ENCODE results near the gene DIO3. TPM values are rescaled to one million over a fixed set of nuclear protein-coding genes. Genes with fewer than 3 reads are reported as not detected.

Gene DIO3
- total RNA-seq, 1 experiment from 2014 or later: 4.9 TPM

DNA sequence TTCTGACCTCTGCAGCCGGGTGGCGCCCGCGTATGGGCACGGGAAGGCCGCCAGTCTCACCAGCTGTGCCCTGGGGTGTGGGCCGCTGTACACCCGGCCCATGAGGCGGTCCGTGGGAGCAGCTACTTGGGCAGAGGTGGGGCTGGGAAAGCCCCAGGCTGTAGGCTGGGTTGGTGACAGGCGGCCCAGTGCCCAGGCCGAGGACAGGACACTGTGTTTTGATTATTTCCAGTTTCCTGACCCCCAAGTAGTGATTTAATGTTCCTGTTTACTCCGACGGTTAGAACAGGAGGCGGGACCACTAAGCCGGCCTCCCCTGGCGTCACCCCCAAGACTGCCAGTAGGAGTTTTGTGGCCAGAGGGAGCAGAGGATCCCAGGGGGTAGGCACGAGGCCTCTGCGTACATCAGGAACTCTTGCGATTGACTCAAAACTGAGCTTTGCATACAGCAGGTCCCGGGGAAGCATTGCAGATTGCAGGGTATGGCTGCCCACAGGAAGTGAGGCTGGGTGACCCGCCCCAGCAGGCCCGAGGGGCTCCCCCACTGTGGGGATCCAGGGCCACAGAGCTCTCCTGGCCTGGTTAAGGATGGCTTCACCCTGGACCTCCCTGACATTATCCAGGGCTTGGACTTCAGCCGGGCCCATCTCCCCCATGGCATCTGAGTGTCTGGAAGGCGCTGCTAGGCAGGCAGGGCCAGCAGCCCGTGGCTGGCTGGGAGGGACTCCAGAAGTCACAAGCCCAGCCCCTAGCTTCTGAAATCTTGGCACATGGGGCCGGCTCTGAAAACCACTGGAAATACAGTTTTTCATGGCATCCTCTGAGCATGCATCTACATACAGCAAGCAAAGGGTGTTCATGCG is 42.5 kb upstream of the DIO3 start:
- Histone ChIP-seq H2AFZ (ENCODE audit: low read length) (no peak overlapping the region), H3F3A (ENCODE audit: low read length, unreplicated experiment) (no peaks in the 10 kb centered on the region), H3K9ac (ENCODE audit: low read length) (no peak overlapping the region), H3K79me2 (ENCODE audit: low read length) (no peaks in the 10 kb centered on the region), H3K9me2 (replicated peaks; ENCODE audit: low read length) (no peaks in the 10 kb centered on the region), H3K27me3 (ENCODE audit: low read length) (no peaks in the 10 kb centered on the region), H3K27ac (ENCODE audit: low read length) (no peak overlapping the region), H3K4me2 (ENCODE audit: low read length) (no peak overlapping the region), H3K9me3 (ENCODE audit: low read length) (no peaks in the 10 kb centered on the region), H3K4me3 (ENCODE audit: low read length) (no peak overlapping the region), H3K4me1 (ENCODE audit: insufficient read depth, low read length) (no peaks in the 10 kb centered on the region), H4K20me1 (ENCODE audit: low read length) (no peaks in the 10 kb centered on the region), H3K36me3 (ENCODE audit: low read depth, low read length) (no peaks in the 10 kb centered on the region)
- CTCF ChIA-PET: no interaction called here
- no peak for DNase-seq
- intact Hi-C loops (cut with micrococcal nuclease): no loop called here
- TF ChIP-seq EZH2 (IDR thresholded peaks at IDR 0.05; ENCODE audit: low read length, unreplicated experiment) (no peak), CTCF (conservative IDR thresholded peaks at IDR 0.05; ENCODE audit: low read depth, low read length) (no peak), EZH2phosphoT487 (IDR thresholded peaks at IDR 0.05; ENCODE audit: borderline replicate concordance, low read length) (no peak)
- BruUV-seq (replicated peaks): no TSS peak
- POLR2A ChIA-PET (ENCODE audit: unreplicated experiment): no interaction called here
- no peak for ATAC-seq

- Histone ChIP-seq H3K79me2 (ENCODE audit: low read length) (no peaks in the 10 kb centered on the region), H3K4me3 (ENCODE audit: low read length) (no peak overlapping the region), H3F3A (ENCODE audit: low read length, unreplicated experiment) (no peaks in the 10 kb centered on the region), H3K36me3 (ENCODE audit: low read depth, low read length) (no peaks in the 10 kb centered on the region), H3K4me2 (ENCODE audit: low read length) (no peak overlapping the region), H3K27me3 (ENCODE audit: low read length) (no peaks in the 10 kb centered on the region), H3K9me3 (ENCODE audit: low read length) (no peaks in the 10 kb centered on the region), H2AFZ (ENCODE audit: low read length) (no peak overlapping the region), H3K27ac (ENCODE audit: low read length) (no peak overlapping the region), H4K20me1 (ENCODE audit: low read length) (no peaks in the 10 kb centered on the region), H3K9me2 (replicated peaks; ENCODE audit: low read length) (no peaks in the 10 kb centered on the region), H3K9ac (ENCODE audit: low read length) (no peak overlapping the region), H3K4me1 (ENCODE audit: insufficient read depth, low read length) (no peaks in the 10 kb centered on the region)
- intact Hi-C loops (cut with micrococcal nuclease): no loop called here
- no TSS peak for BruUV-seq (replicated peaks)
- DNase-seq (no peak), ATAC-seq (no peak)
- ChIA-PET CTCF (no interaction called here), POLR2A (ENCODE audit: unreplicated experiment) (interaction anchor here (0.6 kb wide), 1 partner anchor 91 kb away, joined by 3 read pairs; no protein-coding TSS in a partner anchor)
- no peak for TF ChIP-seq EZH2 (IDR thresholded peaks at IDR 0.05; ENCODE audit: low read length, unreplicated experiment)
- no peak for TF ChIP-seq EZH2phosphoT487 (IDR thresholded peaks at IDR 0.05; ENCODE audit: borderline replicate concordance, low read length)
- TF ChIP-seq CTCF (conservative IDR thresholded peaks at IDR 0.05; ENCODE audit: low read depth, low read length): no peak
These were observed 40.4 kb upstream of the DIO3 start for GRCh38 chr14:101520621-101521472.
